Ammon's horn (tissue), 1 donor: Measurements from ENCODE around the gene WDR48.

Experiments used
- DNase-seq: peaks from one replicate; pipeline ENCODE4 v3.0.0-alpha.2; 2016; ENCODE audit warnings: low spot score

Gene WDR48

GRCh38 chr3:39102504-39103323, 50.9 kb downstream of the WDR48 start:
- no peak for DNase-seq

GRCh38 chr3:39103324-39103693, 51.5 kb downstream of the WDR48 start:
- DNase-seq: no peak

GRCh38 chr3:39103791-39104552, 52.2 kb downstream of the WDR48 start:
- no peak for DNase-seq

GRCh38 chr3:39104961-39105686, 53.3 kb downstream of the WDR48 start:
- no peak for DNase-seq

- DNase-seq: no peak
Measured at GRCh38 chr3:39105687-39106063, 53.9 kb downstream of the WDR48 start.

- no peak for DNase-seq
Measured at GRCh38 chr3:39106281-39106811, 54.5 kb downstream of the WDR48 start.

- peak; percentile 47 for DNase-seq
Measured at GRCh38 chr3:39106851-39107387, 55.1 kb downstream of the WDR48 start.

- DNase-seq: peak; percentile 97
Measured at GRCh38 chr3:39107388-39108199, 55.8 kb downstream of the WDR48 start, which contains the start of the genes GORASP1 and TTC21A. Gene GORASP1 (minus strand): TSS chr3:39107627. CDS start chr3:39107541, 86 bp downstream. Gene TTC21A (plus strand): TSS chr3:39107680. CDS start chr3:39107838, 158 bp downstream.

GRCh38 chr3:39108200-39108710, 56.4 kb downstream of the WDR48 start:
- peak; percentile 63 for DNase-seq

GRCh38 chr3:39109086-39109485, 57.3 kb downstream of the WDR48 start:
- no peak for DNase-seq

- DNase-seq: no peak
Measured at GRCh38 chr3:39110041-39110639, 58.3 kb downstream of the WDR48 start.

- DNase-seq: no peak
Measured at GRCh38 chr3:39112113-39112512, 60.3 kb downstream of the WDR48 start.

- DNase-seq: no peak
Measured at GRCh38 chr3:39112535-39112934, 60.7 kb downstream of the WDR48 start.

- no peak for DNase-seq
Measured at GRCh38 chr3:39113291-39113690, 61.5 kb downstream of the WDR48 start.

GRCh38 chr3:39114456-39114855, 62.6 kb downstream of the WDR48 start:
- no peak for DNase-seq

- DNase-seq: no peak
Measured at GRCh38 chr3:39115870-39116269, 64.1 kb downstream of the WDR48 start.

- no peak for DNase-seq
Measured at GRCh38 chr3:39118079-39118478, 66.3 kb downstream of the WDR48 start.

GRCh38 chr3:39118931-39119660, 67.3 kb downstream of the WDR48 start:
- no peak for DNase-seq

- DNase-seq: no peak
Measured at GRCh38 chr3:39121621-39122020, 69.8 kb downstream of the WDR48 start.

- no peak for DNase-seq
Measured at GRCh38 chr3:39122813-39123212, 71.0 kb downstream of the WDR48 start.
